HG03095 (cell line): ENCODE results near the gene PRKCSH.
"Not testable (repeated sequence)": the region's sequence is repeated elsewhere in the genome, so short reads cannot be mapped to it uniquely, and the experiment has no call there.

Experiments
- ATAC-seq: cut with Tn5 transposase; IDR thresholded peaks from one replicate; pipeline ENCODE4 v1.9.1; 2021; ENCODE audit warnings: moderate library complexity; ENCODE audit not compliant: unreplicated experiment

The PRKCSH gene

DNA sequence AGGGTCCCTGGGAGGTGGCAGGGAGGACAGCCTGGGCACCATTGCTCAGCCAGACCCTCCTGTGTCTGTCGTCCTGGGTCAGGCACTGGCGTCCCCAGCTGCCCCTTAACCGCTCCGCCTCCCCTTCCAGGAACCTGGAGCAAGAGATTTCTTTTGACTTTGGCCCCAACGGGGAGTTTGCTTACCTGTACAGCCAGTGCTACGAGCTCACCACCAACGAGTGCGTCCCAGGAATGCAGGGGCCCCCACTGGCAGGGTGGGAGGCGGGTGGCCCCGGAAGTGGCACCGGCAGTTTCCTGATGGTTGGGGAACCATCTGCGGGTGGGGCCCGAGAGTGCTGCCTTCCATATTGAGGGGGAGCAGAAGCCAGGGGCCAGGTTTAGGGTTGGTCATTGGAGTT, 13.0 kb downstream of the PRKCSH start:
- ATAC-seq = no peak

DNA sequence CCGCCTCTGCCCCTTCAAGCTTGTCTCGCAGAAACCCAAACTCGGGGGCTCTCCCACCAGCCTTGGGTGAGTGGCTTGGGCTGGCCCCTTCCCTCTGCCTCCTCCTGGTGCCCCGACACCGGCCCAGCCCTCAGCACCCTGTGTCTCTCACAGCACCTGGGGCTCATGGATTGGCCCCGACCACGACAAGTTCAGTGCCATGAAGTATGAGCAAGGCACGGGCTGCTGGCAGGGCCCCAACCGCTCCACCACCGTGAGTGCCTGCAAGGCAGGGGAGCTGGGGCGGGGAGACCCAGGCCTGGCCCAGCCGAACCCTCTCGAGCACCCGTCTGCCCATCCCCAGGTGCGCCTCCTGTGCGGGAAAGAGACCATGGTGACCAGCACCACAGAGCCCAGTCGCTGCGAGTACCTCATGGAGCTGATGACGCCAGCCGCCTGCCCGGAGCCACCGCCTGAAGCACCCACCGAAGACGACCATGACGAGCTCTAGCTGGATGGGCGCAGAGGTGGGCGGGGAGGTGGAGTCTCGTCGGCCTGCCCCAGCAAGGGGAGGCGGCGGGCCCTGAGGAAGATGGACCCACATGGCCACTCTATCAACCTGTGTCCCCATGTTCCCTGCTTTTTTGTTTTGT, 13.6 kb downstream of the PRKCSH start:
- ATAC-seq = no peak

DNA sequence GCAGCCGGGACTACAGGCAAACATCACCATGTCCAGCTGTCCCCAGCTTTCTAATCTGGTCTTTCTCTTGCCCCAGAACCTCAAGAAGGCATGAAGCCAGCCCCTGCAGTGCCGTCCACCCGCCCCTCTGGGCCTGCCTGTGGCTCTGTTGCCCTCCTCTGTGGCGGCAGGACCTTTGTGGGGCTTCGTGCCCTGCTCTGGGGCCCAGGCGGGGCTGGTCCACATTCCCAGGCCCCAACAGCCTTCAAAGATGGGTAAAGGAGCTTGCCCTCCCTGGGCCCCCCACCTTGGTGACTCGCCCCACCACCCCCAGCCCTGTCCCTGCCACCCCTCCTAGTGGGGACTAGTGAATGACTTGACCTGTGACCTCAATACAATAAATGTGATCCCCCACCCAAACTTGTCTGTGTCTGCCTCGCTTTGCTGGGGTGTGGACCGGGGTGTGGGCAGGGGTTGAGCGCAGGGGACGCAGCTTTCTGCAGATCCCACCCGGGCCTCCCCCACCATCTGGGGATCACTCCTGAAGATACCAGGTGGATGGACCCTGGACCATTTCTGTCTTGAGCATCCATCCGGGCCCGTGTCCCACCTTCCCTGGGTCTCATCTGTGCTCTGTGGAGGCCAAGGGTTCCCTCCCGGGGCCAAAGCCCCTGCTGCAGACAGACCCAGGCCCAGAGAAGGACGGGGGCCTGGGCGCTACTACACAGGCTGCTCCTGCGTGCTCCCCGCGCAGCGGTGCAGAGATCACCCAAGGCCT, 15.3 kb downstream of the PRKCSH start:
- no peak for ATAC-seq

DNA sequence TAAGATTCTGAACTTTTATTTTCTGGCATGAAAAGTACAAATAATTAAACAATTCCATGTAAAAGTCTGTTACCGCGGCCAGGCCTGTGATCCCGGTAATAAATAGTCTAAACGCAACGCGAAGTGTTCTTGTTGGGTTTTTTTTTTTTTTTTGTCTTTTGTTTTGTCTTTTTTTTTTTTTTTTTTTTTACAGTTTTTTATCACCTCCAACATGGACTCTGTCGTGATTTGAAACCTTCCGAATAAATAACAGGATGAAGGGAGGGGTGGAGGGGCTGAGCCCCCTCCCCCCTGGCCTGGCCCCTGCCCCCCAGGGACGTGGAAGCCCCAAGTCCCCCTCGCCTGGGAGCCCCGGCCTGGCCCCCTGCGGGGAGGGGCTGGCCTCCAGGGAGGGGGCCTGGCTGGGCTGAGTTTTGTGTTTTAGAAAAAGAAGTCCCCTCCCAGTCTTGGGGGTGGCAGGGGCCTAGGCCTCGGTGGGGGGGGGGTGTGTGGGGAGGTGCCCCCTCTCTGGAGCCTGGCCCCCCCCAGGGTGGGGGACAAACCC, 16.0 kb downstream of the PRKCSH start:
- no peak for ATAC-seq

DNA sequence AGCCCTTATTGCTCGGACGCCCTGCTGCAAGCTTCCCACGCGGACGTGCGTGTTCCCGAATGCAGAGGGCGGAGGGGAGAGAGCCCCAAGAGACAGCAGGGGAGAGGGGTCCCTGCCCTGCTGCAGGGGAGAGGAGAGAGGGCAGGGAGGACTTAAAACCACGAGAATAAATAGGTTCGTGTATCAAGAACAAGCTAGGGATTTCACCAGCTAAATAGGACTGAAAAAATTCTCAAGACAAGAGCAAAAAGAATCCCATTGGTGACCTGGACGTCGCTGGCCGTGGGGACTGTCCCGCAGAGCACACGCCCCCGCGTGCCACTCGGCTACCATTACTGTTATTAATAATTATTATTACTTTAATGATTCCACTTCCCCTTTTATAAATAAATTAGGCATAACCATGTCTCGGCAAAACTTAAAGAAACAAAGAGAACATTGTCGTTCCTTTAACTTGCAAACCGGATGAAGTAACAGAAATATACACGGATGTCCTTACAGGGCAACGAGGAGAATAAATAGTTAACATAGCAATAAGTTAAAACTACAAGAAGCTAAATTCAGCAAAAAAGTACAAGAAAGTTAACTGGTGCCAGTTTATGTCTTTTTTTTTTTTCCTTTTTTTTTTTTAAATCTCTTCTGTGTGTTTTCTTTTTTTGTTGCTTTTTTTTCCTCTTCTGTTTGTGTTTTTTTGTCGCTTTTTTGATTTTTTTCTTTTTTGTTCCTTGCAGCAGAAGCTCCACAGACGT, 16.6 kb downstream of the PRKCSH start:
- ATAC-seq = no peak

DNA sequence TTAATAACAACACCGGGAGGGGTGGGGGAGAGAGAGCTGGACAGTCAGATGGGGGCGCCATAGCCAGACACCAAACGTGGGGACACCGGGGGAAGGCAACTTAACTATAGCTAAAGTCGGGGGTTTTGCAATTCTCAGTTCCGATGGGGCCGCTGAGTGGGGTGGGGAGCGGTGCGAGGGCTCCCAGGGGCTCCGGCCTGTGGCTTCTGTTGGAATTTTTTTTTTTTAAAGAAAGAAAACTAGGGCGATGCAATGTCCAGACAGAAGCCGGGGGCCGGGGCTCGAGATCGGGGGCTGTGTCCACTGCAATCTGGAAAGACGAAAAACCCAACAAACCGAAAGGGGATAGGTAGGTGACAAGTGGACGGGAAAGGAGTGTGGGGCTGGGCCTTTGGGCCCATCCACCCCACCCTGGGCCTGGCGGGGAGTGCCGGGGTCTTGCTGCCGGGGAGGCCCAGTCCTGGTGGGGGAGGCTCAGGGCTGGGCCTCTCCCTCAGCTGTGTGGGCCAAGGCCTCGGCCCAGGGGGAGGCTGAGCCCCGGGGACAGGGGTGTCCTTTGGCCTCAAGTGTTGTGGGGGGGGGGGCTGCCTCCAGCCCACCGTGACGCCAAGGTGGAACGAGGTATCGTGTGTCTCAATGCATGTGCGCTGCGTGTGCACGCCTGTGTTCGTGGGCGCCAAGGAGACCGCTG, 17.3 kb downstream of the PRKCSH start:
- ATAC-seq = no peak

DNA sequence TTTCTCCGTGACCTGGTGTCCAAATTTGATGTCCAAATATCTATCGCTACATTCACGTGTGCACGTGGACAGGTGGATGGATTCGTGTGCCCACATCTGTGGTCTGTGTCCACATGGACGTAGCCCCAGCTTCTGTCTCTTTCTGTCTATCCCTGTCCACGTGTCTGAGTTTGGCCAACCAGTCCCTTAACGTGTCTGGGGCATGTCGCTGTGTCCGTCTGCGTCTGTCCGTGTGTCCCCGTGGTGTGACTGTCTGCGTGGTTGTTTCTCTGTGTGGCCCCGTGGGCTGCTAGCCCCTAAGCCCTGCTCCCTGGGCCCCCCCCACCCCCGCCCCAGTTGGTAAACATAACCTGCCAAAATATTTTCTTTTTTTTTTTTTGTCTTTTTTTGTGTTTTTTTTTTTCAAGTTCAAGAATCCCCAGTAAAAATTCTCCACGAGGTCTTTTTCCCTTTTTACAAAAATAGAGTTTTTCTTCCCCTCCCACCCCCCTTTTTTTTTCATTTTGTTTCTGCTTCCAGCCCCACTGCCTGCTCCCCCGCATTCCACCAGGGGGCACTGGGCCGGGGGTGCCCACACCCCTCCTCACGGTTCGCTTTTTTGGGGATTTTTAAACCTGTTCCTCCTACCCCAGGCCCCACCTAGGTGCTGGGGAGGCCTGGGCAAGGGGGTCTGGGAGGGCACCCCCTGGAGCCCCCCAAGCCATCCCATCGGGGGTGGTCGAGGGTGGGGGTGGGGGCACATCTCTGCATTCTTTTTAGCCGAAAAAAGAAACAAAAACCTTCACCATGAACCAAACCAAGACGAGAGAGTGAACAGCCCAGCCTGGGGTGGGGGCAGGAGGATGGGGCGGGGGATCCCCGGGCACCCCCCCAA, 18.3 kb downstream of the PRKCSH start:
- no peak for ATAC-seq

DNA sequence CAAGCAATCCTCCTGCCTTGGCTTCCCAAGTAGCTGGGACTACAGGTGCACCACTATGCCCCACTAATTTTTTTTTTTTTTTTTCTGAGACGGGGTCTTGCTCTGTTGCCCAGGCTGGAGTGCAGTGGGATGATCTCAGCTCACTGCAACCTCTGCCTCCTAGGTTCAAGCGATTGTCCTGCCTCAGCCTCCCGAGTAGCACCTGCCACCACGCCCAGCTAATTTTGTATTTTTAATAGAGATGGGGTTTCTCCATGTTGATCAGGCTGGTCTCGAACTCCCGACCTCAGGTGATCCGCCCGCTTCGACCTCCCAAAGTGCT, 19.8 kb downstream of the PRKCSH start:
- ATAC-seq = not testable (repeated sequence)

DNA sequence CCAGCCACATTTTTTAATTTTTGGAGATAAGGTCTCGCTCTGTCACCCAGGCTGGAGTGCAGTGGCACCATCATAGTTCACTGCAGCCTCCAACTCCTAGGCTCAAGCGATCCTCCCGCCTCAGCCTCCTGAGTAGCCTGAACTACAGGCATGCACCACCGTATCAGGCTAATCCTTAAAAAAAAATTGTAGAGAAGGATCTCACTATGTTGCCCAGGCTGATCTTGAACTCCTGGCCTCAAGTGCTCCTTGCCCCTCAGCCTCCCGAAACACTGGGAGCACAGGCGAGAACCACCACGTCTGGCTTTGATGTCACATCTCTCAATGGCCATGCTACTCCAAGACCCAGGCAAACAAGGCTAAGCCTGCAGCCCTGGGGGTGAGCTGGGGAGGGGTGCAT, 21.2 kb downstream of the PRKCSH start:
- ATAC-seq = no peak

DNA sequence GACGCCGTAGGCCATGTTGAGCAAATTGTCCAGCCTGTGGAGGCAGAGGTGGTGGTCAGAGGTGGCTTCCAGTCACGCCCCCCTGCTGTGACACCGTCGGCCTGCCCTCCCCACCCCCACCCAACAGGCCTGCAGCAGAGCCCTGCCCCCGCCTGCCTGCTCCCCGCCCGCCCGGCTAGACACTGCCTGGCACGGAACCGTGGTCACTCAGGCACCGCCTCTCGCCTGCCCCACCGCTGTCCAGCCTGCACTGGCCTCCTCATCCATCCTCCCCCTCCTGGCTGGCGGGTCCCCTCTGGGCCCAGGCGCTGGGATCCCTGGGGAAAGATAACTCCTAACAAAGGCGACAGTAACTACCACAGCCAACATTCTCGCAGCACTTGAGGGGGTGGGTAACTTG, 21.7 kb downstream of the PRKCSH start:
- no peak for ATAC-seq

DNA sequence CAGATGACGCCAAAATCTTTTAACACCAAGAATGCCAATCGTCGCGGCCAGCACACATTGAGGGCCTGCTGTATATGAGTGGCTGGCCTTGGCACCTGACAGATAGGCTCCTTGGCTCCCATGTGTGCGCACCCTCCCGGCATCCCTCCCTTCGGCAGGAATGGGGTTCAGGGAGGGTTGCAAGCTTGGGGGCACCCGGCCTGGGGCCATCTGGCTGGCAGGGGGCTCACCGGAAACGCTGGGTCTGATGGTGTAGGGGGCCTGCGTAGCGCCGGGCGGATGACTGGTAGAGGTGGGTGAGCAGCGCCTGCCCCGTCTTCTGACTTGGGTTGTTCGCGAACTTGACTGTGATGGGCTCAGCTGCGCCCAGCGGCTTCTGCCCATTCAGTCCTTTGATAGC, 22.4 kb downstream of the PRKCSH start:
- no peak for ATAC-seq

DNA sequence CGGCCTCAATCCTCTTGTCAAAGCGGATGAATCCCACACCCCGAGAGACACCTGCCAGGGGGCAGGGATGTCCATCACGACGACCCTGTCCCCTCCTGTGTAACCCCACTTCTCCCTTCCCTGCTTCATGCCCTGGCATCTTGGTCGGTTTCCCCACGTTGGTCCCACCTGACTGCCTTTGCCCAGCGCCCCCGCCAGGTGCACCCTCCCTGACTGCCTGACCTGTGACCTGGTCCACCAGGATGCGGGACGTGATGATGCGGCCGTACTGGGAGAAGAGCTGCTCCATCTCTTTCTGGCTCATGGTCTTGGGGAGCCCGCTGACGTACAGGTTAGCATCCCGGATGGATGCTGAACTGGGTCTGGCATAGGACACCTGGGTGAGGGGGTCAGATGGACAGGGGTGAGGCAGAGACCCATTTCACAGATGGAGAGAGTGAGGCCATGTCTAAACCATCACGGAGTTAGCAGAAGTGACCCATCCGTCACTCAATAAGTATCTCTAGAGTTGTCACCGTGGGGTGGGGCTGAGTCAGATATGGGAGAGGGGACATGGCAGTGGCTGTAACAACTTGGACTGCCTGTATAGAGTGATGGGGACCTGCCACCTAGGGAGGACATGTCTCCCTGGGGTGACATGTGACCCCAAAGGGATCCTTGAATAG, 22.9 kb downstream of the PRKCSH start:
- no peak for ATAC-seq

DNA sequence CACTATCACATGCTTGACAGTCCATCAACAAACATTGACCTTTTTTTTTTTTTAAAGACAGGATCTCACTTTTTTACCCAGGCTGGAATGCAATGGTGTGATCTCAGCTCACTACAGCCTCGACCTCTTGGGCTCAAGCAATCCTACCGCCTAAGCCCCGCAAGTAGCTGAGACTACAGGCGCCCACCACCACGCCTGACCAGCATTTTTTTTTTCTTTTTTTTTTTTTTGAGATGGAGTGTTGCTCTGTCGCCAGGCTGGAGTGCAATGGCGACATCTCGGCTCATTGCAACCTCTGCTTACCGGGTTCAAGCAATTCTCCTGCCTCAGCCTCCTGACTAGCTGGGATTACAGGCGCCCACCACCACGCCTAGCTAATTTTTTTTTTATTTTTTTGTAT, 23.5 kb downstream of the PRKCSH start:
- ATAC-seq = not testable (repeated sequence)

DNA sequence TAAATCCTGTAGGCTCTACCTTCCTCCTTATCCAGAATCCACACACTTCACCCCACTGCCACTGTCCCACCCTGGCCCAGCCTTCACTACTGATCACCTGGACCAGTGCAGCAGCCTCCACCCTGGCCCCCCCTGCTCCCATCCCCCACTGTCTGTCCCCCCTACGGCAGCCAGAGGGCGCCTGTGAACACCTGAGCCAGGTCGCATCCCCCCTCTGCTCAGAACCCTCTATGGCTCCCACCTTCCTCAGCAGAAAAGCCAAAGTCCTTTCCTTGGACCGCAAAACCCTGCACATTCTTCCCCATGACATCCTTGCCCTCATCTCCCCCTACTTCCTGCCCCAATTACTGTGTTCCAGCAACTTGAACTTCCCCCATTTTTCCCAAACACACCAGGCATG, 24.8 kb downstream of the PRKCSH start:
- no peak for ATAC-seq

DNA sequence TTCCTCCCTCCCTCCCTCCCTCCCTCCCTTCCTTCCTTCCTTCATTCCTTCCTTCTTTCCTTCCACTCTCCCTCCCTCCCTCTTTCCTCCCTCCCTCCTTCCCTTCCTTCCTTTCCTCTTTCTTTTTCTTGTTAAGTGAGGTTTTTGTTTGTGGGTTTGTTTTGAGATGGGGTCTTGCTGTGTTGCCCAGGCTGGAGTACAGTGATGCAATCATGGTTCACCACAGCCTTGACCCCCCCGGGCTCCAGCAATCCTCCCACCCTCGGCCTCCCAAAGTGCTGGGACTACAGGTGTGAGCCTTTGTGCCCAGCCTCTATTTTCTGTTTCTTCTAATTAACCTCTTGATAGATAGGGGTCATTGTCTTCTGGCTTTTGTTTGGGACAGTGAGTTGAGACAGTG, 26.0 kb downstream of the PRKCSH start:
- ATAC-seq = no peak

DNA sequence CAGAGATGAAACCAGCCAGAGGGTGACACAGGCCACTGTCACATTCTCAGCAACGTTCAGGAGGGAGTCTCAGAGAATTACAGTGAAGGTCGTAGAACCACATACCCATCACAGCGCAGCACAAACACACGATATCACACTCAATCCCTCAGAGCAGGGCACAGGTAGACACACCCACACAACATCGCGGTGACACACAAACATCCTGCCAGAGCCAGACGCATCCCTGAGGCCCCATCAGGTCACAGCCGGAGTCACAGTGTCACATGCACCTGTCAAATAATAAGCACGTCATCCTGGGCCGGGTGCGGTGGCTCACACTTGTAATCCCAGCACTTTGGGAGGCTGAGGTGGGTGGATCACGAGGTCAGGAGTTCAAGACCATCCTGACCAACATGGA, 28.0 kb downstream of the PRKCSH start:
- ATAC-seq = no peak

DNA sequence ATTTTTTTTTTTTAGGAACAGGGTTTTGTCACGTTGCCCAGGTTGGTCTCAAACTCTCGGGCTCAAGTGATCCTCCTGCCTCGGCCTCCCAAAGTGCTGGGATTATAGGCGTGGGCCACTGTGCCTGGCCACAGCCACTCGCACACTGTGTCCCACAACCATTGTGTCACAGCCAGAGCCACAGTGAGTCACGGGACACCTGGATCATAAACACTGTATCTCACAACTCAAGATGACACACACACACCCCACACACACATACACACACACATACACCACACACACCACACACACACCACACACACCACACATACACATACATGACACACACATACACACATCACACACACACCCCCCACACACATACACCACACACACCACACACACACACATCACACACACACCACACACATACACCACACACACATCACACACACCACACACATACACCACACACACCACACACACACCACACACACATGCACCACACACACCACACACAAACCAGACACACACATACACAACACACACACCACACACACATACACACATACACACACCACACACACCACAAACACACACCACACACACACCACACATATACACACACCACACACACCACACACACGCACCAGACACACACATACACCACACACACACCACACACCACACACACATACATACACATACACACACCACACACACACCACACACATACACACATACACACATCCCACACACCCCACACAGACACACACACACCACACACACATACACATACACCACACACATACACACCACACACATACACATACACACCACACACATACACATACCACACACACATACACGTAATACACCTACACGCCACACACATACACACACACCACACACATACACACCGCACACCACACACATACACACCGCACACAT, 29.2 kb downstream of the PRKCSH start:
- no peak for ATAC-seq

DNA sequence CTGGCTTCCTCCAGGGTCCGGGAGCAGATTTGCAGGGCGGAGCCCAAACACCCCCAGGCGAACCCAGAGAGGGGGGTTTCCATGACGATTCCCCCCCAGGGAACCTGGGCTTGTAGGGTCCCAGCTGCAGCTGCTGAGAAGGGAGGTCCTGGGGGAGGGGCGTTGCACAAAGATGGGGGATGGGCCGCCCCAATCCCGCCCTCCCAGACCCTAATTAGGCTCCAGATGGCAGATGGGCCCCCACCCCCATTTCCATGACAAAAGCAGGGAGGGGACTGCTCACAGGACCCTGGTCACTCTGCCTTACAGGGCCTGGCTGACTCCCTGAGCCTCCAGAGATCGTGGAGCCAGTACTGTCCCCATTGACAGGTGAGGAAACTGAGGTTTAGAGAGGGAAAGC, 30.2 kb downstream of the PRKCSH start:
- ATAC-seq = no peak
